Aorta (tissue), 5 donors: ENCODE measurements around the gene KCNK7. TPM values are rescaled to one million over a fixed set of nuclear protein-coding genes. Genes with fewer than 3 reads are reported as not detected.
"Not testable (repeated sequence)": the region's sequence is repeated elsewhere in the genome, so short reads cannot be mapped to it uniquely, and the experiment has no call there.

ENCODE experiments used
- ATAC-seq: fragments of 200-7000 bp; cut with Tn5 transposase; one replicate; pipeline ENCODE4 v1.9.1; 2022; ENCODE audit warnings: moderate library complexity; ENCODE audit not compliant: low FRiP score
- DNase-seq, 2 donors: peaks; one replicate each; pipeline ENCODE4 v3.0.0-alpha.2; 2020
- H3K27ac ChIP-seq, 2 donors: one replicate each; pipeline ENCODE4 v1.5.1; 2013; ENCODE audit warnings: low read length in 2 of 2, mild to moderate bottlenecking in 2 of 2, moderate library complexity in 2 of 2, control low read depth in 1 of 2, inconsistent platforms in 1 of 2, low read depth in 1 of 2
- H3K27me3 ChIP-seq, 2 donors: one replicate each; pipeline ENCODE4 v1.6.1; 2013; ENCODE audit warnings: control low read depth in 1 of 2, low read length in 1 of 2, mild to moderate bottlenecking in 1 of 2, moderate library complexity in 1 of 2; ENCODE audit not compliant: insufficient read depth in 2 of 2, control insufficient read depth in 1 of 2
- H3K36me3 ChIP-seq, 2 donors: one replicate each; pipeline ENCODE4 v1.6.1; 2013; ENCODE audit warnings: control low read depth in 1 of 2, low read length in 1 of 2, mild to moderate bottlenecking in 1 of 2; ENCODE audit not compliant: insufficient read depth in 2 of 2, control insufficient read depth in 1 of 2
- H3K4me1 ChIP-seq, 2 donors: one replicate each; pipeline ENCODE4 v1.6.1; 2013; ENCODE audit warnings: low read length in 2 of 2, control low read depth in 1 of 2, mild to moderate bottlenecking in 1 of 2, moderate library complexity in 1 of 2; ENCODE audit not compliant: insufficient read depth in 2 of 2, control insufficient read depth in 1 of 2
- H3K4me3 ChIP-seq, 2 donors: one replicate each; pipeline ENCODE4 v1.5.1; 2013; ENCODE audit warnings: low read length in 2 of 2, control low read depth in 1 of 2, mild to moderate bottlenecking in 1 of 2
- H3K9me3 ChIP-seq: one replicate; pipeline ENCODE4 v1.6.1; 2013; ENCODE audit warnings: mild to moderate bottlenecking, low read length; ENCODE audit not compliant: control insufficient read depth
- WGBS, 2 donors: extraction: QIAGEN DNeasy Blood & Tissue Kit; methylation state at CpG; one replicate each; pipeline ENCODE4 v1.1.7; 2013; 5-methylcytosine and 5-hydroxymethylcytosine counted together
- intact Hi-C, 2 donors: fragments of 100-400 bp; cut with DNase I; formaldehyde crosslinking; loops; one replicate each; pipeline versions ENCODE4 v1.14.2 to v1.15.0; 2022
- polyA plus RNA-seq, 2 donors: library from polyadenylated mRNA; stranded (reverse); fragments of 200-250 nt; gene quantifications; one replicate each; pipeline ENCODE4 v1.2.3, GENCODE V29; 2013
- total RNA-seq, 2 donors: library from RNA; stranded (reverse); fragmentation: NEBNext Ultra II Directional; extraction: Animal tissue kit (Norgen Biotek cat#: 25700); gene quantifications; one replicate each; pipeline ENCODE4 v1.2.1, GENCODE V29; 2021
- donor health status: healthy with polysubstance abuse.
- donor health status: Bipolar disorder and iron deficiency.
- donor health status: DM: no; HTN: no; CAD: no.
- donor health status: DM: no; HTN: no; CAD: no.
- donor health status: DM: yes; HTN: yes; CAD: no.

The KCNK7 gene
- total and polyA plus RNA-seq, 4 donors: 0.93 to 7.3 (median 1.3) TPM; not detected in 1

DNA sequence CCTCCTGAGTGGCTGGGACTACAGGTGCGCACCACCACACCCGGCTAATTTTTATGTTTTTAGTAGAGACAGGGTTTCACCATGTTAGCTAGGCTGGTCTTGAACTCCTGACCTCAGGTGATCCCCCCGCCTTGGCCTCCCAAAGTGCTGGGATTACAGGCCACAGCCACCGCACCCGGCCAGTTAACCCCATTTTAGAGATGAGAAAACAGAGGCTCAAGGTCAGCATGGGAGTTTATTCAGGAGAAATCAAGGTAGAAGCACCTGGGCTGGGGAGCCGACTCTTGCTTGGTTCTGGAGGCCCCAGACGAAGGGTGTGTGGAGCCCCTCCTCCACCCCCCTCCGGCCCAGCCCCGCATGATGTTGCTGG is 43.6 kb upstream of the KCNK7 start:
- 93 to 95% methylated on average over 9 of the region's 9 CpGs for WGBS, 2 donors
- H3K36me3 ChIP-seq, H3K9me3 ChIP-seq, ATAC-seq, H3K27me3 ChIP-seq, DNase-seq, intact Hi-C loops, H3K27ac ChIP-seq, H3K4me3 ChIP-seq, H3K4me1 ChIP-seq: not testable (repeated sequence)

- Histone ChIP-seq H3K4me1 (no peaks in the 10 kb centered on the region), H3K27ac (peak within 1 kb of the TSS in 1 of 2 donors; percentile 10), H3K27me3 (no peaks in the 10 kb centered on the region), H3K9me3 (no peaks in the 10 kb centered on the region), H3K4me3 (peak within 1 kb of the TSS; percentile 30 to 50), H3K36me3 (peaks cover 0 to 6% of the 10 kb centered on the region in 2 donors)
- DNase-seq (peak; percentile 87 to 92), ATAC-seq (peak; percentile 88)
- WGBS, 2 donors: 3% methylated on average over 35 to 46 of the region's 46 CpGs
- intact Hi-C loops: no loop called here
Observed at GRCh38 chr11:65637794-65638419, 42.3 kb upstream of the KCNK7 start, which contains the start of gene SIPA1. TSS of gene SIPA1 (plus strand) at chr11:65638101. CDS start at chr11:65640922, 2,821 bp downstream.

GRCh38 chr11:65637032-65637557 is 41.5 kb upstream of the KCNK7 start:
- no peak overlapping the region for H3K4me3 ChIP-seq
- no peak overlapping the region for H3K27ac ChIP-seq
- 89 to 92% methylated on average over 3 of the region's 3 CpGs for WGBS, 2 donors
- intact Hi-C loops: no loop called here
- no peak for ATAC-seq
- H3K36me3 ChIP-seq: peaks cover 0 to 6% of the 10 kb centered on the region in 2 donors
- no peak for DNase-seq
- no peaks in the 10 kb centered on the region for H3K9me3 ChIP-seq
- no peaks in the 10 kb centered on the region for H3K4me1 ChIP-seq
- H3K27me3 ChIP-seq: no peaks in the 10 kb centered on the region

DNA sequence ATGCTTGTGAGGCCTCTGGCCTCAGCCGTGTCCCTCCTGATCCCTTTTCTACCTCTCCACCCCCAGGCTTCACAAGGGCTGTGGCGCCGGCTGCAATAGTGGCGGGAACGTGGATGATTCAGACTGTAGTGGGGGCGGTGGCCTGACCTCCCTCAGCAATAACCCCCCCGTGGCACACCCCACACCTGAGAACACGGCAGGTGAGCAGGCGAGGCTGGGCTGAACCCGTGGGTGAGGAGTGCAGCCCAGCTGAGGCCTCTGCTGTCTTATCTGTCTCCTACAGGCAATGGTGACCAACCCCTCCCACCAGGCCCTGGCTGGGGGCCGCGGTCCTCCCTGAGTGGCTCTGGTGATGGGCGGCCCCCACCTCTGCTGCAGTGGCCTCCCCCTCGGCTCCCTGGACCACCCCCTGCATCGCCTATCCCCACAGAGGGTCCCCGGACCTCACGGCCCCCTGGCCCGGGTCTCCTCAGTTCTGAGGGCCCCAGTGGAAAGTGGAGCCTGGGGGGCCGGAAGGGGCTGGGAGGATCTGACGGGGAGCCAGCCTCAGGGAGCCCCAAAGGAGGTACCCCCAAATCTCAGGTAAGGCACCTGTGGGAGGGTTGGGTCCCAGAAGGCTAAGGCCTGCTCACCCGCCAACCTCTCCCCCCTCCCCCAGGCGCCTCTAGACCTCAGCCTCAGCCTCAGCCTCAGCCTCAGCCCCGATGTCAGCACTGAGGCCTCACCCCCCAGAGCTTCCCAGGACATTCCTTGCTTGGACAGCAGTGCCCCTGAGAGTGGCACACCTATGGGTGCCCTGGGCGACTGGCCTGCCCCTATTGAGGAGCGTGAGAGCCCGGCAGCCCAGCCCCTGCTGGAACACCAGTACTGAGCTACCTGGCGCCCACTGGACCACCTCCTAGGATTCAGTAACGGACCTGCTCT is 40.8 kb upstream of the KCNK7 start:
- no peak for ATAC-seq
- no peak overlapping the region for H3K27ac ChIP-seq
- no peaks in the 10 kb centered on the region for H3K4me1 ChIP-seq
- no peak for DNase-seq
- intact Hi-C loops: no loop called here
- WGBS, 2 donors: 92% methylated on average over 26 to 28 of the region's 28 CpGs
- H3K27me3 ChIP-seq: no peaks in the 10 kb centered on the region
- H3K36me3 ChIP-seq: peaks cover 0 to 6% of the 10 kb centered on the region in 2 donors
- H3K4me3 ChIP-seq: no peak overlapping the region
- no peaks in the 10 kb centered on the region for H3K9me3 ChIP-seq

DNA sequence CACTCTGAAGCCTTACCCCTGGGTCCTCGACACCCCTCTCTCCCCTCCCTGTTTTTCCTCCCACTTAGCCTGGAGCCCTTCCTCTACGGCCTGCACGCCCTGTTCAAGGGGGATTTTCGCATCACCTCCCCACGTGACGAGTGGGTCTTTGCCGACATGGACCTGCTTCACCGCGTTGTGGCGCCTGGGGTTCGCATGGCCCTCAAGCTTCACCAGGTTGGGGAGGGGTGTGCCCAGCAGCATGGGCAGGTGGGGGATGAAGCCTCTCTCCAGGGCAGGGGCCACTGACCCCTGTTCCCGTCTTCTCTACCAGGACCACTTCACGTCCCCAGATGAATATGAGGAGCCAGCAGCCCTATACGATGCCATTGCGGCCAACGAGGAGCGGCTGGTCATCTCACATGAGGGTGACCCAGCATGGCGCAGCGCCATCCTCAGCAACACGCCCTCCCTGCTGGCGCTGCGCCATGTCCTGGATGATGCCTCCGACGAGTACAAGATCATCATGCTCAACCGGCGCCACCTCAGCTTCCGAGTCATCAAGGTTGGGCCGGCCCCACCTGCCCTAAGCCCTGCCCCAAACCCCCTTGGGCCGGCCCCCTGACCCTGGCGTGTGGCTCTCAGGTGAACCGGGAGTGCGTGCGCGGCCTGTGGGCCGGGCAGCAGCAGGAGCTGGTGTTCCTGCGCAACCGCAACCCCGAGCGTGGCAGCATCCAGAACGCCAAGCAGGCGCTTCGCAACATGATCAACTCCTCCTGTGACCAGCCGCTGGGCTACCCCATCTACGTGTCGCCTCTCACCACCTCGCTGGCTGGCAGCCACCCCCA is 39.5 kb upstream of the KCNK7 start:
- ATAC-seq (no peak), DNase-seq (no peak)
- Histone ChIP-seq H3K4me3 (no peak overlapping the region), H3K27ac (no peak overlapping the region), H3K9me3 (no peaks in the 10 kb centered on the region), H3K36me3 (peaks cover 0 to 6% of the 10 kb centered on the region in 2 donors), H3K4me1 (no peaks in the 10 kb centered on the region), H3K27me3 (no peaks in the 10 kb centered on the region)
- intact Hi-C loops: no loop called here
- WGBS, 2 donors: 92 to 93% methylated on average over 46 of the region's 46 CpGs

GRCh38 chr11:65634440-65634839 is 38.8 kb upstream of the KCNK7 start:
- Histone ChIP-seq H3K27me3 (no peaks in the 10 kb centered on the region), H3K4me1 (no peaks in the 10 kb centered on the region), H3K27ac (no peak overlapping the region), H3K4me3 (no peak overlapping the region), H3K36me3 (peaks cover 0 to 10% of the 10 kb centered on the region in 2 donors), H3K9me3 (no peaks in the 10 kb centered on the region)
- ATAC-seq (no peak), DNase-seq (no peak)
- intact Hi-C loops: no loop called here
- 87 to 92% methylated on average over 11 of the region's 11 CpGs for WGBS, 2 donors

DNA sequence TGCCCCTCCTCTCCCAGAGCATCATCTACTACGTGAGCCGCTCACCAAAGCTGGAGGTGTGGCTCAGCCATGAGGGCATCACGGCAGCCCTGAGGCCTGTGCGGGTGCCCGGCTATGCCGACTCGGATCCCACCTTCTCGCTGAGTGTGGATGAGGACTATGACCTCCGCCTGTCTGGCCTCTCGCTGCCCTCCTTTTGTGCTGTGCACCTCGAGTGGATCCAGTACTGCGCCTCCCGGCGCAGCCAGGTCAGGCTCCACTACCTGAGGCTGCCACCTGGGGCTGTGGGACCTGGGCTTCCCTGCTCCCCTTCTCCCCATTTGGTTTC is 38.5 kb upstream of the KCNK7 start:
- Histone ChIP-seq H3K4me1 (no peaks in the 10 kb centered on the region), H3K27ac (no peak overlapping the region), H3K4me3 (no peak overlapping the region), H3K27me3 (no peaks in the 10 kb centered on the region), H3K9me3 (no peaks in the 10 kb centered on the region), H3K36me3 (peaks cover 0 to 10% of the 10 kb centered on the region in 2 donors)
- no peak for DNase-seq
- intact Hi-C loops: no loop called here
- ATAC-seq: no peak
- 89% methylated on average over 14 of the region's 14 CpGs for WGBS, 2 donors

GRCh38 chr11:65633390-65634108 is 37.9 kb upstream of the KCNK7 start:
- Histone ChIP-seq H3K4me1 (no peaks in the 10 kb centered on the region), H3K27ac (no peak overlapping the region), H3K27me3 (no peaks in the 10 kb centered on the region), H3K36me3 (peaks cover 0 to 10% of the 10 kb centered on the region in 2 donors), H3K9me3 (no peaks in the 10 kb centered on the region), H3K4me3 (no peak overlapping the region)
- 85 to 86% methylated on average over 20 of the region's 20 CpGs for WGBS, 2 donors
- DNase-seq: no peak
- intact Hi-C loops: no loop called here
- no peak for ATAC-seq
